Fibroblast of the aortic adventitia (primary cell): ENCODE measurements around the gene BCDIN3D. TPM values are rescaled to one million over a fixed set of nuclear protein-coding genes. Genes with fewer than 3 reads are reported as not detected.

ENCODE experiments used
- DNase-seq: peaks from one replicate; pipeline ENCODE4 v3.0.0-alpha.2; 2010; ENCODE audit warnings: low read depth
- H3K4me3 ChIP-seq: 2 replicates; pipeline ENCODE4 v1.5.1; 2011; ENCODE audit warnings: low read depth, mild to moderate bottlenecking, control low read depth, low read length, moderate library complexity
- CTCF ChIP-seq: IDR thresholded peaks from 2 replicates; pipeline ENCODE4 v1.5.1; 2011; ENCODE audit warnings: mild to moderate bottlenecking, low read length, control low read depth, inconsistent platforms; ENCODE audit not compliant: insufficient read depth
- total RNA-seq: library from RNA; depleted of rRNA; stranded (reverse); fragments of >200 nt; gene quantifications from 2 replicates; pipeline ENCODE4 v1.2.3, GENCODE V29; 2012; ENCODE audit warnings: low replicate concordance

BCDIN3D gene
- total RNA-seq, 1 donor: 4.5 TPM

DNA sequence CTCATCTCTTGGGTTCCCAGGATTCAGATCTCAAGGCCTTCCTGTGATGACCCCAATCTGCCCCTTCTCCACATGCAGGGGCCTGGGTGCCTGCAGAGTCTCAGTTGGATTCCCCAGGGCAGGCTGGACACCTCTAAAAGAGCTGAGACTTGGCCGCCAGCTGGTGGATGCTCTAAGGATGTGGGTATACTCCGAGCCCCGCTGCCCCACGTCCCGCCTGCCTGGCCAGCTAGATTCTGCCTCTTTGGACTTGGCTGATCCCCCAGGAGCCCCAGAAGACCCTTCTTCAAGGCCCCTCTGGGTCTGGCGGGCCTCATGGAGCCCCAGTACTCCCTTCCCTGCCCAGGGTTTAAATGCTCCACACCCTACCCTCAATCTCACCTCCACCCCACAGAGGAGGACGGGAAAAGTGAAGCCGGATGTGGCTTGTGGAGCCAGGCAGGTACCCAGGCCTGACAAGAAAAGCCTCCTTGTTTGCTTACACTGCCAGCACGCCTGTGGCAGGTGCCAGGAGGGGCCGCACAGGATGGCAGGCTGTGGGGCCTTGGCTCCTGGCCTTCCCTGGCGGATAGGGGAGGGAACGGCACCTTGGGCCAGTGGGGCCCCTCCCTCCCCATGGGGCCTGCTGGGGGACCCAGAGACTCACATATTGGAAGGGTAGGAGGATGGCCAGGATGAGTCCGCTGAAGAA is 45.7 kb upstream of the BCDIN3D start:
- H3K4me3 ChIP-seq: no peak overlapping the region
- DNase-seq: no peak
- TF ChIP-seq CTCF: no peak

- no peak for DNase-seq
- H3K4me3 ChIP-seq: no peak overlapping the region
- no peak for TF ChIP-seq CTCF
These were observed 44.9 kb upstream of the BCDIN3D start for GRCh38 chr12:49887536-49888401.

GRCh38 chr12:49887091-49887490 is 44.2 kb upstream of the BCDIN3D start:
- TF ChIP-seq CTCF: no peak
- DNase-seq: no peak
- no peak overlapping the region for H3K4me3 ChIP-seq

DNA sequence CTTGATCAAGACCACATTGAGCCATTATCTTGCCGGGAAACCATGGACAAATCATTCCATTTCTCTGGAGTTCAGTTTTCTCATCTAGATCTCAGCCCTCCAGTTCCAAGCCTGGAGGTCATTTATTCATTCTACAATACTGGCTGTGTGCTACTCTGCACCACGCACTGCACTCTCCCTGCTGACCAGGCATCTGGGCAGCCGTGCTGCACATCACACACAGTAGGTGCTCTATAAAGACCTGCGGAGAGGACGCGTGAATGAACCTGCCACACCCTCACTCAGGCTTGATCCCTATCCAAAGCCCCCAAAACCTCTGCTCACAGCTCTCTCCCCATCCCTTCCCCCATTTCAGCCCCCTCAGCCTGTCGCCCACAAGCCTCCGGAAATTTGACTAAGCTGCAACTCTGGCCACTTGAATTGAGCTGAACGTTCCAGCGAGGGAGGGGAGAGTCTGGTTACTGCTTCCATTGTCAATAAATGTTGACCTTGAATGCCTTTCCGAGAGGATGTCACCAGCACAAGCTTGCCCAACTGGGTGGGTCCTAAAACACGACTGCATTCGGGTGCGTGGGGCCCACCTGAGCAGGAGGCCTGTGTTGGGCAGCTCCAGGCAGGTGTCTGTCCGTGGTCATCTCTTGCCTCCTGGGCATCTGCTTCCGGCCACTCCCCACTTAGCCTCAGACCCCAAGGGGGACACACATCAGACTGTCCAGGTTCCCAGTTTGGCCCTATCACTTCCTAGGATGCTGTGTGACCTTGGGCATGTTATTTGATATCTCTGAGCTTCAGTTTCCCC is 43.0 kb upstream of the BCDIN3D start:
- H3K4me3 ChIP-seq: no peak overlapping the region
- TF ChIP-seq CTCF: no peak
- no peak for DNase-seq

GRCh38 chr12:49885118-49885517 is 42.2 kb upstream of the BCDIN3D start:
- DNase-seq: no peak
- no peak for TF ChIP-seq CTCF
- H3K4me3 ChIP-seq: no peak overlapping the region

GRCh38 chr12:49882851-49883464 is 40.1 kb upstream of the BCDIN3D start:
- no peak for TF ChIP-seq CTCF
- H3K4me3 ChIP-seq: no peak overlapping the region
- no peak for DNase-seq
